MM.1S (cell line): ENCODE results near the gene CFAP61.

Experiments used
- EZH2 ChIP-seq: fragments of 300-600 bp; sonication (generic); optimal IDR thresholded peaks from 2 replicates; pipeline ENCODE3; 2017; ENCODE audit warnings: low read depth, mild to moderate bottlenecking, antibody characterized with exemption, low read length, mixed read lengths
- EZH2phosphoT487 ChIP-seq: fragments of 300-600 bp; sonication (generic); IDR thresholded peaks from 2 replicates; pipeline ENCODE4 v1.6.1; 2018; ENCODE audit warnings: antibody characterized with exemption, low read length
- TF ChIP-seq, protein P1 (sequence below): fragments of 300-600 bp; sonication (generic); IDR thresholded peaks from 2 replicates; pipeline ENCODE4 v1.5.1; 2016; ENCODE audit warnings: antibody characterized with exemption, low read length, mixed read lengths

DNA sequence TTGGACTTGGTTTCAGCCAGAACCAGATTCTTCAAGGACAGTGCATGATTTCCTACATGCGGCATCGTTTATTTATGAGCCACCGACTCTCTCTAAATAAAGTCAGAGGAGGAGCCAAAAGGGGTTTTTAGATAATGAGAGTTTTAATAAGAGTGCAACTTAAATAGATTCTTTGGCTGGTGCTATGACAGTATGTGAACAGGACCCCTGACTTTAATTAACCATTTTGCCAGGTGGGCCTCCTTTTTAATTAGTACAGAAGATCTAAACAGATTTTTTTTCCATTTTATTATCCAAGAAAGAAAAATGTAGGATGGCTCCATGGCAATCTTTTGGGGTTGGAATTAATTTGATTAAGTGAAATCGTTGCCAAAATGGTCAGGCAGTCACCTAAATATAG, 240.8 kb downstream of the CFAP61 start:
- TF ChIP-seq EZH2 (no peak), EZH2phosphoT487 (no peak)
- TF ChIP-seq, protein P1, sequence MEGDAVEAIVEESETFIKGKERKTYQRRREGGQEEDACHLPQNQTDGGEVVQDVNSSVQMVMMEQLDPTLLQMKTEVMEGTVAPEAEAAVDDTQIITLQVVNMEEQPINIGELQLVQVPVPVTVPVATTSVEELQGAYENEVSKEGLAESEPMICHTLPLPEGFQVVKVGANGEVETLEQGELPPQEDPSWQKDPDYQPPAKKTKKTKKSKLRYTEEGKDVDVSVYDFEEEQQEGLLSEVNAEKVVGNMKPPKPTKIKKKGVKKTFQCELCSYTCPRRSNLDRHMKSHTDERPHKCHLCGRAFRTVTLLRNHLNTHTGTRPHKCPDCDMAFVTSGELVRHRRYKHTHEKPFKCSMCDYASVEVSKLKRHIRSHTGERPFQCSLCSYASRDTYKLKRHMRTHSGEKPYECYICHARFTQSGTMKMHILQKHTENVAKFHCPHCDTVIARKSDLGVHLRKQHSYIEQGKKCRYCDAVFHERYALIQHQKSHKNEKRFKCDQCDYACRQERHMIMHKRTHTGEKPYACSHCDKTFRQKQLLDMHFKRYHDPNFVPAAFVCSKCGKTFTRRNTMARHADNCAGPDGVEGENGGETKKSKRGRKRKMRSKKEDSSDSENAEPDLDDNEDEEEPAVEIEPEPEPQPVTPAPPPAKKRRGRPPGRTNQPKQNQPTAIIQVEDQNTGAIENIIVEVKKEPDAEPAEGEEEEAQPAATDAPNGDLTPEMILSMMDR = no peak
